NCI-H187 (cell line): Measurements from ENCODE around the gene PIBF1.

Experiments
- DNase-seq, 2 experiments: peaks; one replicate each; lab custom pipeline; 2025; lab: John Stamatoyannopoulos, UW

PIBF1 gene

GRCh38 chr13:73060251-73061160 is 278.6 kb downstream of the PIBF1 start:
- DNase-seq: peak; percentile 39 to 84

- DNase-seq: no peak
Observed at GRCh38 chr13:73061473-73061872, 279.5 kb downstream of the PIBF1 start.

DNA sequence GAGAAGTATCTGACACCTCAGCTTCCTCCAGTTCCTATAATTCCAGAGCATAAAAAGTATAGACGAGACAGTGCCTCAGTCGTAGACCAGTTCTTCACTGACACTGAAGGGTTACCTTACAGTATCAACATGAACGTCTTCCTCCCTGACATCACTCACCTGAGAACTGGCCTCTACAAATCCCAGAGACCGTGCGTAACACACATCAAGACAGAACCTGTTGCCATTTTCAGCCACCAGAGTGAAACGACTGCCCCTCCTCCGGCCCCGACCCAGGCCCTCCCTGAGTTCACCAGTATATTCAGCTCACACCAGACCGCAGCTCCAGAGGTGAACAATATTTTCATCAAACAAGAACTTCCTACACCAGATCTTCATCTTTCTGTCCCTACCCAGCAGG is 279.9 kb downstream of the PIBF1 start:
- peak in 1 of 2 experiments; percentile 34 for DNase-seq

DNA sequence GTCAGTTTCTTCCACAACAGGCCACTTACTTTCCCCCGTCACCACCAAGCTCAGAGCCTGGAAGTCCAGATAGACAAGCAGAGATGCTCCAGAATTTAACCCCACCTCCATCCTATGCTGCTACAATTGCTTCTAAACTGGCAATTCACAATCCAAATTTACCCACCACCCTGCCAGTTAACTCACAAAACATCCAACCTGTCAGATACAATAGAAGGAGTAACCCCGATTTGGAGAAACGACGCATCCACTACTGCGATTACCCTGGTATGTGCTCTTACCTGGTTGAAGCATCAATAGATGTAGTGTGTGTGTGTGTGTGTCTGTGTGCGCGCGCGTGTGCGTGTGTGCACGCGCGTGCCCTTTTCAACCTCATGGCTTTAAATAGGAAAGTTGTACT is 280.5 kb downstream of the PIBF1 start:
- no peak for DNase-seq

- no peak for DNase-seq
Observed at GRCh38 chr13:73063166-73063565, 281.2 kb downstream of the PIBF1 start.

GRCh38 chr13:73065036-73065435 is 283.1 kb downstream of the PIBF1 start:
- no peak for DNase-seq

DNA sequence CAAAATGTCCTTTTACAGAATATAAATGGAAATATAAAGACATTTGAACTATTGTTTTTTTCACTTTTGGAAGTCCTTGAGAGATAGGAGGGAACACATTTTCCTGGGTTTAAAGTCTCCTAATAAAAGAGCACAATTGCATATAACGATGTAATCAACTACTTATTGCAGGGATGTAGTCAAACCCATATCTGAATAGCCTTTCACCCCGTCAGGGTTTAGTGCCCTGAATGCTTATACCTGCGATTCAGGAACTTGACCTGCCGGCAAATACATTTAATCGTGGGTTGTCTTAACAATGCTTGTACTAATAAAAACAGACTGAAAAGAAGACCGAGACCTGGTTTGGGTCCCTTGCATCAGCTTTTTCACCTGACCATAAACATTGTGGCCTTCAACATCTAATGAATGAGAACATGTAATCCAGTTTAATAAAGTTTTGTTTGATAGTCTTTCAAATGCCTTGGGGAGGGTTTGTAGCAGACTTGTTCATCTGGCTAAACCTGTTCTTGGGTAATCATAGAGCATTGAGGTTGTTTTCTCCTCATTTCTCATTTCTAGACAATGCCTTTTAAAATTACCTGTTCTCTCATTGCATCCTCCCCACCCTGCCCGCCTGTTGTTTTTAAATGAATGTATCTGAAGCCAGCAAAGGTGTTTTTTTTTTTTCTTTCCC is 283.9 kb downstream of the PIBF1 start:
- DNase-seq: no peak
